22Rv1 (cell line): ENCODE results near the gene KLHL7.

Experiments
- CTCF ChIP-seq: fragments of 450-650 bp; IDR thresholded peaks from 2 replicates; pipeline ENCODE4 v1.5.1; 2017; ENCODE audit warnings: mild to moderate bottlenecking
- ZFX ChIP-seq: fragments of 450-650 bp; IDR thresholded peaks from 2 replicates; pipeline ENCODE4 v1.6.1; 2017; ENCODE audit warnings: antibody characterized with exemption, borderline replicate concordance

- TF ChIP-seq CTCF (no peak), ZFX (no peak)
These were observed 3.4 kb downstream of the KLHL7 start for GRCh38 chr7:23108995-23109394.
